HepG2 (cell line): ENCODE data around the gene ANKRA2. TPM values are rescaled to one million over a fixed set of nuclear protein-coding genes. Genes with fewer than 3 reads are reported as not detected.
A peak's percentile ranks its signal among the peaks of the same experiment; 100 is the strongest.

Experiments
- AHDC1 ChIP-seq: sonication (generic); formaldehyde crosslinking; IDR thresholded peaks from 2 replicates; pipeline ENCODE4 v1.5.1; 2020; ENCODE audit warnings: mild to moderate bottlenecking, missing genetic modification reagents, borderline replicate concordance
- ETV5 ChIP-seq: IDR thresholded peaks from 2 replicates; pipeline ENCODE4 v1.6.1; 2018; ENCODE audit warnings: missing biosample characterization, missing genetic modification reagents, inconsistent platforms, borderline replicate concordance
- GABPA ChIP-seq, 2 experiments: IDR thresholded peaks; 2 replicates each; pipeline ENCODE4 v1.6.1; 2011 to 2016; ENCODE audit warnings: low read depth in 2 of 2, low read length in 1 of 2, missing biosample characterization in 1 of 2, missing genetic modification characterization in 1 of 2
- KAT2B ChIP-seq: fragments of 150-350 bp; IDR thresholded peaks from 2 replicates; pipeline ENCODE4 v1.6.1; 2014; ENCODE audit warnings: low read depth, low read length, borderline replicate concordance
- MAFF ChIP-seq: IDR thresholded peaks from 2 replicates; pipeline ENCODE4 v1.6.1; 2011; ENCODE audit warnings: low read depth, low read length, improper control_type of control experiment
- NR3C1 ChIP-seq: sonication (generic); formaldehyde crosslinking; IDR thresholded peaks from 2 replicates; pipeline ENCODE4 v1.4.0; 2020; ENCODE audit warnings: missing genetic modification reagents
- SMAD3 ChIP-seq: sonication (generic); formaldehyde crosslinking; IDR thresholded peaks from 2 replicates; pipeline ENCODE4 v1.4.0; 2020; ENCODE audit warnings: missing genetic modification reagents
- SP2 ChIP-seq: sonication (generic); formaldehyde crosslinking; IDR thresholded peaks from 2 replicates; pipeline ENCODE4 v1.5.1; 2020; ENCODE audit warnings: mild to moderate bottlenecking, missing genetic modification reagents
- U2AF1 ChIP-seq: fragments of 200-400 bp; formaldehyde crosslinking; optimal IDR thresholded peaks from 2 replicates; pipeline ENCODE3; 2017; ENCODE audit warnings: mild to moderate bottlenecking, low read depth, low read length
- ZBTB21 ChIP-seq: sonication (generic); formaldehyde crosslinking; IDR thresholded peaks from 2 replicates; pipeline ENCODE4 v1.4.0; 2020; ENCODE audit warnings: missing genetic modification reagents
- ZEB1 ChIP-seq: IDR thresholded peaks from 2 replicates; pipeline ENCODE4 v1.6.1; 2012; ENCODE audit warnings: mild to moderate bottlenecking, low read depth, inconsistent platforms; ENCODE audit not compliant: insufficient replicate concordance
- ZNF281 ChIP-seq: sonication (generic); formaldehyde crosslinking; IDR thresholded peaks from 2 replicates; pipeline ENCODE4 v1.4.0; 2020; ENCODE audit warnings: missing genetic modification reagents, borderline replicate concordance
- ZNF563 ChIP-seq: sonication (generic); formaldehyde crosslinking; IDR thresholded peaks from 2 replicates; pipeline ENCODE4 v1.8.0; 2022; ENCODE audit warnings: mild to moderate bottlenecking, moderate library complexity, missing genetic modification reagents
- ZNF788 ChIP-seq: sonication (generic); formaldehyde crosslinking; IDR thresholded peaks from 2 replicates; pipeline ENCODE4 v1.5.0; 2020; ENCODE audit warnings: mild to moderate bottlenecking, missing genetic modification reagents, borderline replicate concordance
- polyA plus RNA-seq, 8 experiments: library from polyadenylated mRNA; depleted of rRNA in 3 of 8; stranded (reverse) in 7 of 8; unstranded in 1 of 8; fragments of >200 nt; fragmentation: Illumina TruSeq in 4 of 8; extraction: Trizol in 4 of 8; gene quantifications; 2 replicates each; pipeline versions ENCODE4 v1.2.1 to v1.2.3, GENCODE V29; 2011 to 2016; ENCODE audit warnings: low read depth in 4 of 8, missing spikeins in 1 of 8, mixed read lengths in 1 of 8; ENCODE audit not compliant: insufficient read depth in 1 of 8
- total RNA-seq, 5 experiments: library from RNA; depleted of rRNA; stranded (reverse); fragments of >200 nt; fragmentation: Illumina TruSeq; extraction: Trizol; gene quantifications; 2 replicates each; pipeline ENCODE4 v1.2.3, GENCODE V29; 2016; ENCODE audit warnings: low read depth in 1 of 5

The ANKRA2 gene
- total and polyA plus RNA-seq, 2 of the 13 experiments (the other 11 are each of a cell fraction or from before 2014, with no cell fraction given), result 23.6 to 33.6 TPM

GRCh38 chr5:73544429-73545402 lies 20.7 kb downstream of the ANKRA2 start (continued):
- peak; percentile 95 for TF ChIP-seq ZNF281 (CRISPR knock-in tag)
- TF ChIP-seq AHDC1, result peak; percentile 73; the same call in 1 of the 2 replicates
- peak; percentile 52 for TF ChIP-seq ZEB1
- no peak for TF ChIP-seq U2AF1
- TF ChIP-seq ETV5, result peak; percentile 82
- no peak; the same call in 1 of the 2 replicates for TF ChIP-seq ZNF788 (CRISPR knock-in tag)
- peak; percentile 78; the same call in 1 of the 2 replicates for TF ChIP-seq SMAD3 (CRISPR knock-in tag)
- TF ChIP-seq KAT2B, result no peak
- no peak; the same call in 1 of the 2 replicates for TF ChIP-seq ZBTB21 (CRISPR knock-in tag)
- no peak for TF ChIP-seq MAFF
- TF ChIP-seq ZNF563 (CRISPR knock-in tag), result 0 out of 2 replicates have a peak, but pooled peaks have one; percentile 11
- TF ChIP-seq SP2 (CRISPR knock-in tag), result no peak
- TF ChIP-seq GABPA (IDR thresholded peaks at IDR 0.05; ENCODE audit: low read depth, low read length), result no peak
- TF ChIP-seq GABPA (CRISPR knock-in tag; IDR thresholded peaks at IDR 0.05; ENCODE audit: low read depth), result peak; percentile 51
- no peak for TF ChIP-seq NR3C1
